ENCODE measurements around the gene ELFN2.
A peak's percentile ranks its signal among the peaks of the same experiment; 100 is the strongest.

The ELFN2 gene

DNA sequence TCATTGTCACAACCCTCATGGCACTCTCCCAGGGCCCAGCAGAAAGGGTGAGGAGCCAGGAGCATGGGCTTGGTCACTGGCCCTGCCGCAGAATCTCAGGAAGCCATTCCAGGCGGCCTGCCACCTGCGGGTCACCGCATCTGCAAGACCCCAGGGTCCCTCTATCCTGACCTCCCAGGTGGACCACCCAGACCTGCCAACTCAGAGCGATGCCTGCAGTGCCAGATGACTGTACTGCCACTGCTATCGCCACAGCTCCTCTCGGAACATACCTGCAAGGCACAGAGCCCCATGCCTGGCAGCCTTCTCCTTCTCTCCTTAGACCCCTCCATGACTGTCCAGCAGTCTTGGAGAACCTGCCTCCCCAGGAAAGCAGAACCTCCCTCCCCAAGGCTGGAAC is 26.4 kb upstream of the ELFN2 start:
- no peak for DNase-seq

DNA sequence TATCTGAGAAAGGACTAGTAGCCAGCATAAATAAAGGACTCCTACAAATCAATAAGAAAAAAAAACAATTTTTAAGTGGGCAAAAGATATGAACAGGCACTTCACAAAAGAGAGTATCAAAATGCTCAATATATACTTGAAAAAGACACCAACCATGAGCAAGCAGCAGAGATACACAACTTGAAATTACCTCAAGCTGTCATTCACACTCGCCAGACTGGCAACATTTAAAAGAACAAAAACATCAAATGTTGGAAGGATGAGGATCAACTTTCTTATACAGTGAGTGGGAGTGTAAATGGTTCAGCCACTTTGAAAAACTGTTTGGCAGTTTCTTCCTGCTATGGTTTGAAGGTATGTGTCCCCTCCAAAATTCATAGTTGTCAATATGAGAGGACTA is 23.9 kb upstream of the ELFN2 start:
- no peak for DNase-seq

DNA sequence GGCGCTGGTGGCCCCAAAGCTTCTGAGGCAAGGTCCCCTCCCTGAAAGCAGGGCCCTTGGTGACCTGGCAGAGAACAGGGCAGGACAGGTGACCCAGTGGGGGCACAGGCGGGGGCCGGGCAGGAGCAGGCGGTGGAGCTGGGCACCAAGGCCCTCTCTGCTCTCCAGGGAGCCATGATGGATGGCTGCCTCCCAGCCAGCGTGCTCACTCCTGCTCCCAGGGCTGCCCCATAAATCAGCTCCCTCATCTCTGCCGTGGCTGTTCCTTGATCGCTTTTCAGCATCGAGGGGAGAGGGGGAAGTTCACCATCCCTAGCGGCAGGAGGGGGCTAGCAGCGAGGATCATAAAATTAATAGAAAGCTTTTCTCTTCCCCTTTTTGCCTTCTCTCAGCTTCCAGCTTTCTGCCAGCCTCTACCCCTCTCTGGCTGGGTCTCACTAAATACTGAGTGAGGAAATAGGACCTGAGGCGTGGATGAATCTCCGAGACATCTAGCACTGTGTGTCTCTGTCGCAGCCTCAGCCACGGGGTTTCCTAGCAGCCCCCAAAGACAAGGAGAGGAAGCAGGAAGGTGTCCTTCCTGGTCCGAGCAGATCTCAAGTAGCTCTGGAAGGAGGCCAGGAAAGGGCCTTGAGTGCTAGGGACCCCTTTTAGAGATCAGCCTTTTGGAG is 22.2 kb upstream of the ELFN2 start:
- no peak for DNase-seq

DNA sequence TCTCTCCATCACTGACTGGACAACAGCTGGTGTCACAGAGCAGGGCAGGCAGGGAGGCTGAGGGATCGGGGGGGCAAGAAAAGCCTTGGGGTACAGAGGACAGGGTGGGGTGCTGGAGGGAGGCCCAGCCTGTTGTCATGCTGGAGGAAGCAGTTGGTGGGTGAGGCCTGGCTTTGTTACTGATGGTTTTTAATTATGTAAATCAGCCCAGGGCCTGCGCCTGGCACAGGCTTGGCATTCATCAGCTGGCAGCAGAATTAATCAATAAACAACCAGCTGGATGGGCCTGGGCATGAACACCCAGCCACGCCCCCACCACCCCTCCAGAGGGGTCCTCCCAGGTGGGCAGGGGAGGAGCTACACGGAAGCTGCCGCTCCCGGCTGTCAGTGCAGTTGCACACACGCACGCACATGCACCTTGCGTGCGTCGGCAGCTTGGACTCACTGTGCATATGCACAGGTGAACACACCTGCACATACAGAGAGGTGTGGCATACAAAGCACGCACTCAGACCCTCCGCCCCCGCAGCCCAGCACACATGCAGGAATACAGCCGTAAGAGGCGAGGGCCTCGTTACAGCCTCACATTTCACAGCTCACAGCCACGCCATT is 21.3 kb upstream of the ELFN2 start:
- DNase-seq, result no peak

DNA sequence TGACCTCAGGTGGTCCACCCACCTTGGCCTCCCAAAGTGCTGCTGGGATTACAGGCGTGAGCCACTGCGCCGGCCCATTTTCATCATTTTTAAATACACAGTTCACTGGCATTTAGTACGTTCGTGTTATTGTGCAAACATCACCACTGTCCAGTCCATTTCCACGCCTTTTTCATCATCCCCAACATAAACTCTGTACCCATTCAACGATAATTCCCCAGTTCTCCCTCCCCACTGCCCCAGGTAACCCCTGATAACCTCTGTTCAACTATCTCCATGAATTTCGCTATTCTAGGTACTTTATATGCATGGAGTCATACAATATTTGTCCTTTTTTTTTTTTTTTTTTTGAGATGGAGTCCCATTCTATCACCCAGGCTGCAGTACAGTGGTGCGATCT is 18.2 kb upstream of the ELFN2 start:
- no peak for DNase-seq

DNA sequence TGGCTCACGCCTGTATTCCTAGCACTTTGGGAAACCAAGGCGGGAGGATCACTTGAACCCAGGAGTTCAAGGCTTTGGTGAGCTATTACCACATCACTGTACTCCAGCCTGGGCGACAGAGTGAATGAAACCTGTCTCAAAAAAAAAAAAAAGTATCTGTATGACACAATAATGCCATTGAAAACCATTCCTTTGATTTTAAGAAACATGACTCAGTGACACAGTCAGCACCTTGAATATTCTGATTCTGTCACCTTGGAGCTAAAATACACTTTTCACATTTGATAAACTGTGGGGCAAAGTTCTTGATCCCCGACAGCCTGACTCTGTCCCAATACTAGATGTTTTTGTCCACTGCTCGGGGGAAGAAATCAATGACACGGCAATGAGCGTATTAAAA is 16.7 kb upstream of the ELFN2 start:
- DNase-seq, result no peak

DNA sequence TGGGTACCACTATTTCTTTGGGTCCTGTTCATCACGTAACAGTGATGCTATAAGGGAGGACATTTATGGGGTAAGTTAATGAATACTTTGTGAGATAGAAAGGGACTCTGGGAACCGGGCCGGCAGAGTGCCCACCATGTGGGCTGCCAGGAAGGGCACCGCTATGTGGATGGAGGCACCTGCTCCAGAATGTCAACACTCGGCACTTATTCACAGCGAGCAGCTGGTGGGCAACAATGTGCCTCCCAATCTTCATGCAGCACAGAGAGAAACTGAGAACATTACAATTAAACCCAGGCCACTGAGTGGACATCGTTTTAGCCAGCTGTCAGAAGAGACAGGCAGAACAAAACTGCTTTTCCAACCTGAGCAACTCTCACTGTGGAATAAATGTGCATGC is 15.8 kb upstream of the ELFN2 start:
- no peak for DNase-seq

DNA sequence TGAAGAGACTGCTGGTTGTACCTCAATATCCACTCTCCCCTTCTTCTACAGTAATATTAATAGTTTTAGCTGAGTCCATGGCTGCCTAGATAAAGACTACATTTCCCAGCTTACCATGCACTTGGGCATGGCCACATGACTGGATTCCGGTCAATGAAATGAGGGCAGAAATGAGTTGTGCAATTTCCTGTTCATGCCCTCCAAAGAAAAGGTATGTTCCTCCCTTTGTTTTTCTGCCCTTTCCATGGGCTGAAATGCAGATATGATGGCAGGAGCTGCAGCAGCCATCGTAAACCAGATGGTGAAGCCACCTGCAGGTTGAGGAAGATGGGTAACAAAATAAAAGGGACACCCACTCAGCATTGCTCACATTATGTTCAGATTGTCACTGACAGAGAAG is 15.3 kb upstream of the ELFN2 start:
- no peak for DNase-seq

DNA sequence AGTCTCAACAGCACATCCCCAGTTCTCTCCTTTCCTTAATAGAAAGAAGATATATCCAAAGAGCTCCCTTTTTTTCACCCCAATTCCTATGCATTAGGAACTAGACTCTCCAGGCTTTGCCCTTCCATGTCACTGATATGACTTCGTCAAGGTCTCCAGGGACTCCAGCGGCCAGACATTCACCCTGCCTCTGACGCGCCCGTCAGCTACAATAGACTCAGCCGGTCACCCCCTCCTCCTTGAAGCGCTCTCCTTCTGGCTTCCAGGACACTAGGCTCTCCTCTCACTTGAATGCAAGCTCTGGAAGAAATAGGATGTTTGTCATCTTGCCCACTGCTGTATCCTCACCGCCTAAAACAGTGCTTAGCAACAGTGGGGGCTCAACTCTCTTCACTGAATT is 14.9 kb upstream of the ELFN2 start:
- no peak for DNase-seq

DNA sequence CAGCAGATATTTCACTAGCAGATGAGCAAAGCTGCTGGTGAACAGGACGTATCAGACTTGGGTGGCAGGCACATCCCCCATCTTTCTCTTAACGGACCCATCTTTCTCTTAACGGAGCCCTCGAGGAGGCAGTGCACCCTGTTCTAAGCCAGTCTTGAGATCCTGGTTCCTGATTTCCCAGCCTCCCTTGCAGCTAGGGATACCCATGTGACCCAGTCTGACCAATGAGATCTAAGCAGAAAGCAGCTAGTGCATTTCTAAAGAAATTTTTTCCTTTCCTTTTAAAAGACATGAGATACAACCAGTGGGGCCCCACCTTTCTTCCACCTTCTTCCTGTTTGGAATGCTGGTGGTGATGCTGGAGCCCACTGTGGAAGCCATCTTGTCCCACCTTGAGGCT is 13.6 kb upstream of the ELFN2 start:
- no peak for DNase-seq

DNA sequence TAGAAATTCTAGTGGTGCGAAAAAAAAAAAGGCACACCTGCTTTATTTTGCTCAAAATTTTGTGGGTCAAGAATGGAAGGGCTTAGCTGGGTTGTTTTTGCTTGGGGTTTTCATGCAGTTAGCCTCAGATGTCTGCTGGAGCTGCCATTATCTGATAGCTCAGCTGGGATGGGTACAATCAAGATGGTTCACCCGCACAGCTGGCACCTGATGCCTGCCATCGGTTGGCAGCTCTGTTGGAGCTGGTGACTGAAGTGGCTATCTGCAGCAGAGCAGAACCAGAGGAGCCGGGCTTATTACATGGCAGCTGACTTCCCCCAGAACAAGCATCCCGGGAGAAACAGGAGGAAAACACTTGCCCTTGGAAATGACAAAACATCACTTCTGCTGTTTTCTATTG is 12.1 kb upstream of the ELFN2 start:
- DNase-seq, result no peak

DNA sequence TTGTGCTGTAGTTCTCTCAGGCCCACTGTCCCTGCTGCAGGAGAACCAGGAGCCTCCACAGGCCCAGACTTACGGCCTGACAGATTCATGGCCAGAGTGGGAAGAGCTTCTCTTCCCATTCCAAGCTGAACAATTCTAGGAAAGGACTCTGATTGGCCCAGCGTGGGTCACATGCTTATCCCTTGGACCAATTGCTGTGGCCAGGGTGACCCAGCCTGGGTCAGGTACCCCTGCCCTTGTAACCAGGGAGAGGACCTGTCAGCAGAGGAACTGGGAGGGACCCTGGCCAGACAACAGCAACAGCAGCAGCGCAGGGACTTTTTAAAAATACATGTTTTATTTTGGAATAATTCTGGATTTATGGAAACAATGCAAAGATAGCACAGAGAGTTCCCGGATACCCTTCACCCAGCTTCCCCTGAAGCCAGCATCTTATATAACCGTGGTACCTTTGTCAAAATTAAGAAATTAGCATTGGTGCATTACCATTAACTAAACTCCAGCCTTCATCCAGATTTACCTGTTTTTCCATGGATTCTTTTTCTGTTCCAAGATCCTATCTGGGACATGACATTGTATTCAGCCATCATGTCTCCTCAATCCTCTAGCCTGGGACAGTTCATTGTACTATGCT is 8.8 kb upstream of the ELFN2 start:
- DNase-seq, result no peak

DNA sequence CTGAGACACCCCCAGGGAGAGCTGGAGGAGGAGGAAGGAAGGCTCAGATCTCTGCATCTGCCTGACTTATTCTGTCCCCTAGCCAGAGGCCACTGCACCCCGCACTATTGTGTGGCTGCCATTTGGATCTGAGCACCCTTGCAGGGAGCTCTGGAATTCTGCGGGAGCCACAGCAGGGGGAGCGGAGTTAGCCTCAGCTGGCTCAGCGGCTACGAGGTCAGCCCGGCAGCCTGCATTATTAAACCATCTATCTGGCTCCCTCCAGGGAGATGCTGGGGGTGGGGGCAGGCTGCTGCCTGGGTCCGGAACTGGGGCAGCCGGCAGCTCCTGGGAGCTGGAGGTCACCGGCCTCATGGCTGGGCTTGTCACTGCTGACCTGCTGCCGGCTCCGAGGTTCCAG is 6.5 kb upstream of the ELFN2 start:
- no peak for DNase-seq

DNA sequence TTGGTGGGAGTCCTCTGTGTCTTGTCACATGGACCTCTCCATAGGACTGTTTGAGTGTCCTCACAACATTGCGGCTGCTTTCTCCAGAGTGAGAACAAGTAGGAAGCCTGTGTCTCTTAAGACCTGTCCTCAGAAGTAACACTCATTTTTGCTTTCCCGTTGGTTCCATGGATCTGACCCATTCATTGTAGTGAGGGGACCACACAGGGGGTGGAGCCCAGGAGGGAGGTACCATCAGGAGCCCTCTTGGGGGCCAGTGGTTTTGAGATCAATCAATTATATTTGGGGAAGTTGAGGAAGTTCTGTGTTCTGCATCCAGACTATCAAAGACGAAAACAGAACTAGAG is 5.4 kb upstream of the ELFN2 start:
- no peak for DNase-seq

DNA sequence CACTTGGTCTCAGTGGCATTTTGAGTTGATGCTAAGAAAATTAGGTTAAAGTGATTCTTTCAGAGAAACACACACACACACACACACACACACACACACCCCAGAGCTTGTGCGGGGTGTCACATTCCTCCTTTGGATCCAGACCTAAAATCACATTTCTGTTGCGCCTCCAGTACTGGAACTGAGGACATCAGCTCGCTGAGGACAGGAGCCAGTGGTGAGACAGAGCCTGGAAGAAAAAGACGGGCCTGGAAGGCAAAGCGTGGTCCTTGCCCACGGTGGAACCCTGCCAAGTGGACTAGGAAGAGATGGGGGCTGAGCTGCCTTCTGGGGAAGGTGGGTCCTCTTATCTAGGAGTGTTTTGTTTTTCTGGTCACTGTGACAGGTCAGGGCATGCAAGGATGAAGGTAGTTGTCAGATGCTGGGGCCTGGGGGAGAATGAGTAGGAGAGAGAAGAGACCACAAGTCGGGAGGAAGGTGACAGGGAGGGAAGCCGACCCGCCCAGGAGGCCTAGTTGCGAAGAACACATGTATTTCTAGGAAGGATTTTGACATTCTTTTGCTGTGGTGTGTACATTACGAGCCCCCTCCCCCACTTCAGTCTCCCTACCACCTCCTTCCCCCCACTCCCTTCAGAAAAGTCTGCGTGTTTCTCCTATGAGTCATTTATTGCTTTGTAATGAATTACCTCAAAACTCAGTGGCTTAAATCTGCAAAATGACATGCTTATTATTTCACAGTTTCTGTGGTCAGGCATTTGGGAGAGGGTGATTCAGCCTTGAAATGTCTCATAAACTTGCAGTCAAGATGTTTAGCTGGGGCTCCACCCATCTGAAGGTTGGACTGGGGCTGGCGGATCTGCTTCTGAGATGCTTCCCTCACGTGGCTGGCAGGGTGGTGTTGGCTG is 4.8 kb upstream of the ELFN2 start:
- DNase-seq, result peak; percentile 58 to 68

DNA sequence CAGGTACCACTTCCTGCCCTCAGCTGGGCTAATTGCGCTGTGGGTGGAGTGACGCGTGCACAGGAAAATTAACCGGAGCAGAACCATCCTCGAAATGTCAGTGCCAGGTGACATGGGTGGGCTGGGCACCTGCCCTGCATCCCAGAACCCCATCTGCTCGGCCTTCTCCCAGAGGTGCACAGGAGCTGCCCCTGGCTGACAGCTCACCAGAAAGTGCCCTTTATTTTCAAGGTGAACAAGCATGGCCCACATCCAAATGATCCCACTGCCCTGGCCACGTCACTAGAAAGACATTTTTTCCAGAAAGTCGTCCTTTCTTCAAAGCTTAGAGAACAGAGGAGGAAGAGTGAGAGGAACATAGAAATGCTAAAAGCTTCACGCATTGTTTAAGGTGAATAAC is 4.1 kb upstream of the ELFN2 start:
- no peak for DNase-seq

DNA sequence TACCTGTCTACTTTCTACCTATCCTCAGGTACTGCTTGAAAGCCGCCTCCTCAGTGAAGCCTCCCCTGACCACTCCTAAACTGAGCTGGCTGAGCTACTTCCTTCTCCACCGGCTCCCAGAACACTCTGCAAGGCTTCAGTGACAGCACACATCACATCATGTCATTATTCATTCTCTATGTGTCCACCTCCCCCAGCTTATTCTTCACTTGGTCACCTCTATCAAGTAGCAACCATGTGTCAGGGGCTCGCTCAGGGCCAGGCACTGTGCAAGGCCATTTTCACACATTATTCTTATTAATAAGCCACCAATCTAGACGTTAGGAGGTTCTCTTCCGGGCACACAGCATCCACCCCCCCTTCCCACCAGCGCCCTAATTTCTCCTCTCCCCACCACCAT is 3.7 kb upstream of the ELFN2 start:
- DNase-seq, result no peak

DNA sequence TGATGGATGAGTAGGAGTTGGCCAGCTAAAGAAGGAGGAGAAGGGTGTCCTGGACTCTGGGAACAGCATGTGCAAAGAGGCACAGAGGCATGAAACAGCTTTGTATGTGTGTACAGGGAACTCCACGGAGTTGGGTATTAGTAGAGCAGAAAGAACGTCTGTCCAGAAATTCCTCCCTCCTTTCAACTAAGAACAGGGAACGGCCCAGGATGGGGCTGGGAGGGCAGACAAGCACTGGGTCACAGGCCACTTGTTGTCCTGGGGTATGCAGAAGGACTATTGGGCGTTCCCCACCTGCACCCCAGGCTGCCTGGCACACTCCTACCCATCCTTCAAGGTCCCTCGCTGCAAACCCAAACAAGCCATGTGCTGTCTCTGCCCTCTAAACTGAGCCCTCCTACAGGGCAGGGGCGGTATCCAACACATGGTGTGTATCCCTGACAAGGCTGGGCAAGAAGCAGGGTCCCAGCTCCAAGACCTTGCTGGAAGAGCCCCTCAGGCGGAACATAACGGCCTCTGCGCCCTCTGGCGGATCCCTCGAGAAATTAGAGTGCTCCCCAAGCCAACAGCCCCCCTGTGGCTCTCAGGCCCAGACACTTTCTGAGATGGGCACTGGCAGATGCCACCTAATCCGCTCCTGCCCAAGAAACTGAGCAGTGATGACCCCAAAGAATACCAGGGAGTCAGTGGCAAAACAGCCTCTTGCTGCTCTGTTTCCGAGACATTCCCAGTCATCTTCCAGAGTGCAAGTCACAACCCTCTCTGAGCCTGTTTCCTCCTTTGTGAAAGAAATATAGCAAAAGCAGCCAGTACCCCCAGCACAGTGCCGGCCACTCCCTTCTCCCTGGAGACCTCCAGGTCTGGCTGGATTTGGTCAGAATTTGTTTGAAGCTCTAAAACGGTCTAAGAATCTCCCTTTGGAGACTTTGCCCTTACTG is 1.6 kb upstream of the ELFN2 start:
- peak; percentile 61 to 66 for DNase-seq

DNA sequence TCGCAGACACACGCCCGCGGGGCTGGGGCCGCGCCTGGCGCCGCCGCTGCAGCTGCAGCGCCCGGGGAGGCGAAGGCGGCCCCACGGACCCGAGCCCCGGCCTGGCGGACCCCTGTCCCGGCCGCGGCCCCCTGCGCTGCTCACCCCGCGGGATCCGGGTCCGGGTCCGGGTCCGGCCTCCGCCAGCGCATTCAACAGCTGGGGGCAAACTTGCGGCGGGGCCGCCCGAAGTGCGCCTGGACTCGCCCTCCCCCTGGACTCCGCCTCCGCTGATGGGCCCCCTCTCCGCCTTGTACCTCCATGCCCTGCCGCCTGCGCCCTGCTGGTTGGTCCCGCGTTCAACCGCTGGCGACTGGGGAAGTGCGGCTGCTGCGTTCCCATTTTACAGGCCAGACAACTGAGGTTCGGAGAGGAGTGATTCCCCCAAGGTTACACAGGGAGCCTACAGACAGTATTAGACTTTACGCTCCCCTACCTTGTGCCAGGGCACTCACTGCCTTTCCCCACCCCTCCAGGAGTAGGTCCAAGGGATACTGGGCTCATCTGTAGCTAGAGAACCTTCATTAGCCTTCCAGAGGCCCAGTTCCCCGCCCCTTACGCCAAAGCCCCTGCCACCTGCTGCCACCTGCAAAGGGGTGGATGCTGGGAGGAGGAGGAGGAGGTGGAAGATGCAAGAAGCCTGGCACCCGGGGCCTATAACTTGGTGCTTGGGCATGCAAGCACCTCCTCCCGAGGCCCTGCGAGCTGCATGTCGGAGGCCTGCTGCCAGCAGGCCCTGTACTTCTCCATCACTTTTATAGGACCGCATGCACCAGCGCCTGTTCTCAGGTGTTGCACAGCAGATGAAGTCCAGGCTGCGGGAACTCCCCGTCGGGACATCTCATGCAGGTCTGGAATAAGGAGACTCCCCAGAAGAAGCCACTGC is 694 bp upstream of the ELFN2 start:
- no peak for DNase-seq

DNA sequence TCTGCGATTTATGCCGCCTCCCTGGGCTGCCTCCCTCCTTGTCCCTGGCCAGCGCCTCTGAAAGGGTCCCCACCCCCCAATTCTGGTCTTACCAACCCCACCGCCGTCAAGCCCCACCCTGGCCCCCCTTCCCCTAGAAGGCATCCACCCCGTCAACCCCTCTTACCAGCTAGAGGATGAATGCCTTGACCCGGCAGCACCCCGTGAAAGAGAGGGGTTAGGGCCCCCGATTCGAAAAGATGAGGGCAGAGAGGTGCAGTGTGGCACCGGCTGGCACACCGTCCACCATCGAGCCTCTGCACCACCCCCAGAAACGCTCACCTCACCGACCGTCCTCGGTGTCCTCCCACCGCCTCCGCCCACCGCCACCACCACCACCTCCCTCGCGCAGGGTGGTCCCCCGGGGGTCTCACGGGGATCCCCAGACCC is 559 bp downstream of the ELFN2 start:
- DNase-seq, result no peak
